GM21390 (cell line): ENCODE results near the gene MAP7D1.
A peak's percentile ranks its signal among the peaks of the same experiment; 100 is the strongest.

ENCODE experiments used
- ATAC-seq: cut with Tn5 transposase; IDR thresholded peaks from one replicate; pipeline ENCODE4 v1.9.1; 2021; ENCODE audit not compliant: unreplicated experiment

MAP7D1 gene

DNA sequence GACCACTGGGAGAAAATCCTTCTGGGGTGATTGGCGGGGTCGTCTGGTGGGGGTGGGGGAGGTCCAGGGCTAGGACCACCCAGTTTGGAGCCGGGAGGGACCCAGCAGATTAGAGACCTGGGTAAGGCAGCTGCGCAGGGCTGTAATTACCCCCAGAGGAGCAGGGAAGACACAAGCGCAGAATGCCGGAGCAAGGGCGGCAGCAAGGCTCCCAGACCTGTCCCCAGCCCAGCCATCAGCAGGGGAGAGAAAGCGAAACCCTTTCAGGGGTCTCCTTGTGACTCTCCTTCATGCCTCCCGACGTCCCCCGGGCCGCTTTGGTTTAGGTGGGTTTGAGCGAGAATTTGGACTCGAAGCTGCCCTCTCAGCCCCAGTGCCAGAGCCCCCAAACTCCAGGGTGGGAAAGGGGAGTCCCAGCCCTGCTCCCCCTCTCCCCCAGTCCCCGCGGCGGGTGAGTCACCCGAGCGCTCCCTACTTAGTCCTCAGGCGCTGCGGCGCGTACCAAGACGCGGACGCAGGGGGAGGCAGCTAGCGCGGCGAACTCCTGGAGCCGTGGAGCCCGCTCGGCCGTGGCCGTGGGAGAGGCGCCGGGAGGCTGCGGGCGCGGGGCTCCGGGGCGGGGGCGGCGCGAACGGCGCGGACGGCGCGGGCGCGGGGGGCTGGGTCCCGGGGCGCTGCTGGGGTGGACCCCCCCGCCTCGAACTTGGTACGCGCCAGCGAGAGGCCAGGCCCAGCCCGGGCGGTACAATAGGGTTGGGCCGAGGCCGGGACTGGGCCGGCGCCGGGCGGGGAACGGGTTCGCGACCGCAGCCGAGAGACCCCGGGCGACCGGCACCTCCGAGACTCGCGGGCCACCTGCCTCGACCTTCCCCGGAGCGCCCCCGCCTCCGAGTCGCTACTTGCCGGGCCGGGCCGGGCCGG lies at the start of gene MAP7D1:
TSS of gene MAP7D1 (plus strand) at position 753 of the 921 bp plus-strand sequence. CDS start 258 bp downstream, outside the sequence.
- peak; percentile 55 for ATAC-seq

DNA sequence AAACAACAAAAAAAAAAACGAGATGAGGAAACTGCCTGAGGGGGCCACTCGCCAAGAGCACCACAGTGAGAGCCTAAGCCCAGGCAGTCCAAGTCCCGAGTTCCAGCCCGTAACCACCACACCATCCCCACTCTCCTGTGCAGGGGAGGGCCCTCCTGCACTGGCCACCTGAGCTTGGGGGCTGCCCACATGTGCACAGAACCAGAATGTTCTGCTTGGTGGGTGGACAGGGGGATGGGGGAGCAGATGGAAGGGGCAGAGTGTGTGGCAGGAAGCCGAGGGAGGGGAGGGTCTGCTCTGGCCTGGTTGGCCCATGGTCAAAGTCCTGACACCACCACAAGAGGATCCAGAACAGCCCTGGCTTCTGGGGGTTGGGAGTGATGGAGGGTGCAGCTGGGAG lies 49.7 kb upstream of the MAP7D1 start:
- no peak for ATAC-seq

DNA sequence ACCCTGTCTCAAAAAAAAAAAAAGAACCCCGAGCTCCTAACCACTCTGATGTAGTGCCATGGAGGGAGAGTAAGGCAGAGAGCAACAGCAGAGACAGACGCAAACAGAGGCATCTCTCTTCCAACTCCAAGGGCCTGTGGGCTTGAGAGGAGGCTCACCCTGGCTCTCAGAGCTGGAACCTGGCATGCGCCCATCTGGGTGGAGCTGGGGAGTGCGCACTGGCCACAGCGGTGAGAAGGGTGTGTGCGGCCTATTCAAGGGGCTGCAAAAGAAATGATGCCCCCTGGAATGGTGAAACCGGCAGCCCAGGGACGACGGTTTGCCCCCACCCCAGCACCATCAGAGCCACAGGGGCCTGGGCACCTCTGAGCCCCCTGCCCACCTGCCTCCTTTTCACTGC lies 48.6 kb upstream of the MAP7D1 start:
- ATAC-seq = no peak

DNA sequence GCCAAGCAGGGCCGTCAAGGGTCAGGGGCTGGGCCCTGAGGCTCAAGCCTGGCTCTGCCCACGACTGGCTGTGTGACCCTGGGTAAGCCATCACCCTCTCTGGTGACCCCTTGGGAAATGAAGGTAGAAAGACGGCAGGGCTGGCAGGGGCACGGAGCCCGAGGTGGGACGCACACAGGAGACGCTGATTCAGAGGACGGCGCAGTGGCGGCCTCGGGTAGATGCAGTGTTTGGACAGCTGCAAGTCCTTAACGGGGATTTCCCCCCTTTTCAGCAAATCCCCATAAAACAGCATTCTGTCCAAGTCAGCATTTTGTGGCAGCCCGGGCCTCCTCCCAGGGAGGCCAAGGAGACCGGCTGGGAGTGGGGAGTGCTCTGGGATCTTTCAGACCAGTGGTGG lies 47.6 kb upstream of the MAP7D1 start:
- no peak for ATAC-seq

DNA sequence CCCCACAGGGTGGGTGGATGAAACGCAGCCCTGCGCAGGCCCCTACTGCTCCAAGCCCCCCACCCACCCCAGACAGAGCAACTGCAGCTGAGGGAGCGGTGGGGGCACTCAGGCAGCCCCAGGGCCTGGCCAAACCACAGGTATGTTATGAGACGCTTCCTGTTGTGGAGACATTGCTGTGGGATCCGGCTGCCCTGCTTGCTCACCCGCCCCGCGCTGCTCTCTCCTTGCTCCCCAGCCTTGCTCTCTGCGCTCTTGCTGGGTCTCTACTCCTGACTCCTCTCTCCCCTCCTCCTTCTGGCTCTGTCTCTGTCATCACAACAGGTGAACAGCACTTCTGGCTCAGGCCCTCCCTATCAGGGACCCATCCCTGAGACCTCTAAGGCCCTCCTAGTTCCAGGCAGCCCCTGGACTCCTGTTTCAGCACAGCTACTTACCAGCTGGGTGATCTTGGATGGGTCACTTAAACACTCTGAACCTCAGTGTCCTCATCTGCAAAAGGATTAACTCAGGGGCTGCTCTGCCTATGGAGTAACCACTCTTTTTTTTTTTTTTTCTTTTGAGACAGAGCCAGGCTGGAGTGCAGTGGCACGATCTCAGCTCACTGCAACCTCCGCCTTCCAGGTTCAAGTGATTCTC lies 46.8 kb upstream of the MAP7D1 start:
- no peak for ATAC-seq

DNA sequence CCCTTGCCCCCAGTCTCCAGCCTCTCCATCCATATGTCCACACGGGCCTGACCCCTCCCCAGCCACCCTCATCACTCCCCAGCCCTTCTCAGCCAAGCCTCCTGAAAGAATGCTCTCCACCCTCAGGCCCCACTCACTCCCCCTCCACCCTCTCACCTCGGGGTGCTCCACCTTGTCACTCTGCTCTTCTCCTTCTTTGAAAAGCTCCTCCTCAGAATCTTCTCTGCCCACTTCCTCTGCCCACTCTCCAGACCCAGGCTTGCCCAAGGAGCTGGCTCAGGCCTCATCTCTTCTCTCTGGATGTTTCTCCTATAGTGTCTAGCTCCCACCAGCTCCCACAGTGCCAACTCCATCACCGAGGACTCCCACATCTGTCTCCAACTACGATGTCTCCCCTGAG lies 44.8 kb upstream of the MAP7D1 start:
- no peak for ATAC-seq

DNA sequence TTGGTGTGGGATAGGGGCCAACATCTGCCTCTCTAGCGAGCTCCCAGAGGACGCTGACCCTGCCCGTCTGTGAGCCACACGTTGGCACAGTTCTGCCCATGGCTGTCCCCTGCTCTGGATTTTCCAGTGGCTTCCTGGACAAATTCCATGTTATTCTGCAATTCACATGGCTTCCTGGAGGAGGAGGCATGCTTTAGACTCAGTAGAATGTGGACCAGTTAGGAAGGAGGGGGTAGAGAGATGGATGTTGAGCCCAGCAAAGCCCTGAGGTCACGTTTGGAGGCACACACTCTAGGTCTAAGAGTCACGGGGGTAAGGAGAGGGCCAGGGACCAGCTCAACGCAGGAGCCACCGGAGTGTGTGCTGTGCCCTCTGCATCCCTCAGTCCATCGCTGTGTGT lies 43.1 kb upstream of the MAP7D1 start:
- no peak for ATAC-seq

DNA sequence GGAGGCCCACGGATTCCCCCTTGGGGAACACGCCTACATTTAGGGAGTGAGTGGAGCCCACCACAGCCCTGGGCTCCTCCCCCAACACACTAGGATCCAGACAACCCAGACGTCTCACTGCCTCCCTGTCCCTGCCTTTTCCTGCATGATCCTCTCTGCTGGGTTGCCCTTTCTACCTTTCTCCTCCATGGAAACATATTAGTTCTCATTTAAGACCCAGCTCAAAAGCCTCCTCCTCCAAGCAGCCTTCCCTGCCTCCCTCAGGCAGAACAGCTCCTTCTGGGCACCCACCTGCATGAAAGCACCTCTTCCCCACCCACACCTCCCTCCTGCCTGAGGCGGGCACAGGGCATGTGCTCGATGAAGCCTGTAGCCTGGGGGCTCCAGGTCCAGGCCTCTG lies 41.6 kb upstream of the MAP7D1 start:
- ATAC-seq = no peak

DNA sequence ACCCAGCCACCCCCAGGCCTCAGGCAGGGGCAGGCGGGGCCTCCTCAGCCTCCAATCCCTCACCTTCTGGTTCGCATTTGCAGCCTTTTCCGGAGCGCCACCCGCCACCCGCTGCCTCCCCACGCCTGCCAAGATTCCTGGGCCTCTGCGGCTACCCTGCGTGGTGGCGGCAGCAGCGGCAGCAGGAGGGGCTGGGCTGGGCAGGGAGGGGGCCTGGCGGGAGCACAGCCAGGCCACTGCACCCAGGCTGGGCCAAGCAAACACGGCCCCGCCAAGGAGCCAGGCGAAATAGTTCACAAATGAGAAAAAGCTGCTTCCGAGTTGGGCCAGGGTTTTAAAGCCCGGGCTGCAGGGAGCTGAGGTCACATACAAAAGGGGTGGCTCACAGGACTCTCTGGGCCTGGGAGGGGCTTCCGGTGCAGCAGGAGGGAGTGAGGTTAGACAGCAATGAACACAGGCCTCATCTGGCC lies 40.7 kb upstream of the MAP7D1 start:
- ATAC-seq = no peak

DNA sequence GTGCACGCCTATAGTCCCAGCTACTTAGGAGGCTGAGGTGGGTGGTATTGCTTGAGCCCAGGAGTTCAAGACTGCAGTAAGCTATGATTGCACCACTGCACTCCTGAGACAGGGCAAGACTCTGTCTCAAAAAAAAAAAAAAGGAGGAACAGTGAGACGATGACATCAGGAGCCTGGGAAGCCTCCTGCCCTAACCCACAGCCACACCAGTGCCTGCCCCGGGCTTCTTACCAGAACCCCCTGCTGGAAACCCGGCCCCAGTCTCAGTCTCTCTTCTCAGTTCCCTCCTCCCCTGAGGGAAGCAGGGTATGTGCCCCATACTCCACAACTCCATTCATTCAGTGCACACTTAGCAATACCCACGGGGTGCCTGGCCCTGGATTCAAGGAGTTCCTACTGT lies 40.0 kb upstream of the MAP7D1 start:
- no peak for ATAC-seq

DNA sequence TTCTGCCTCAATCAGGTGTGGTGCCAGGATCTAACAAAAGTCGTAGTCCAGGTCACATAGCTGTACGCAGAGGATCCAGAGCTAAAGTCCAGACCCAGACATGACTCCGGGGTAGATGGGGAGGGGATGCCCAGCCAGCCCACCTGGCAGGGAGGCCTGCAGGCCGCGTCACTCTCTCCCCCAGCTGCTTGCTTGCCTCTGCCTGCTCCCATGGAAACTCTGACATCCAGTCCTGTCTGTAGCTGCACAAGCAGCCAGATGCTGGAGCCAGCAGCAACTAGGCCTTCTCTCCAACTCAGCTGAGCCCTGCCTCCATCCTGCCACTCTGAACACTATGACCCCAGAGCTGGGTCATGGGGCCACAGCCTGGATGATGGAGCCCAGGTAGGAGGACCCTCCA lies 39.1 kb upstream of the MAP7D1 start:
- no peak for ATAC-seq

DNA sequence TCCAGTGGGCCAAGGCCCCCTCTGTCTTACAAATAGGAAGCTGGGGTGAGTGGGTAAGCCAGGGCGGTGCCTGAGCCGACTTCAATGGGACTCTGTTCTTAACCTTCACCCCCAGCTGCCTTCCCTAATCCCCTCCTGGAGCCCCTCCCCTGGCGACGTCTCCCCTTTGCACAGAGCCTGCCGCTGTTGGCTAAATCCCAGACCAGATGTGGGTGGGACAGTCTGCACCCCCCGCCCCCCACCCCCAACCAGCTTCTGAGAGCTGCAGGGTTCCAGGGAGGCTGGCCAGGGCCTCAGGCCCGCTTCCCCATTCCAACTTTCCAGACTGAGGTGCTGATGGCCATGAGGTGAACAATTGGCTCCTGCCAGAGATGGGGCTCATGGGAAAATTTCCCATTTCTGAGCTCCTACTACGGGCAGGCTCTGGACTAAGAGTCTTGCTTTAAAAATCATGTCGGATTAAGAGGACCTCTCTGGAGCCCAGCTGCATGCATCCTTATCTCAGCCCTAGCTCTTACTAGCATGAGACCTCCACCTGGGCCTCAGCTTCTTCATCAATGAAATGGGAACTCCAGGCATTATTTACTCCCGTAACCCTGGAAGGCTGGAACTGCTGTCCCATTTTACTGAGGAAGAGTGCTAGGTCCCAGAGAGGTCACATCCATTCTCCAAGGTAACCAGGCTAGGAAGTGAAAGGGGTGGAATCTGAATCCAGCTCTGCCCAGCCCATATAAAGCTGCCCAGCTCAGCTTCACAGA lies 37.3 kb upstream of the MAP7D1 start:
- ATAC-seq = no peak

DNA sequence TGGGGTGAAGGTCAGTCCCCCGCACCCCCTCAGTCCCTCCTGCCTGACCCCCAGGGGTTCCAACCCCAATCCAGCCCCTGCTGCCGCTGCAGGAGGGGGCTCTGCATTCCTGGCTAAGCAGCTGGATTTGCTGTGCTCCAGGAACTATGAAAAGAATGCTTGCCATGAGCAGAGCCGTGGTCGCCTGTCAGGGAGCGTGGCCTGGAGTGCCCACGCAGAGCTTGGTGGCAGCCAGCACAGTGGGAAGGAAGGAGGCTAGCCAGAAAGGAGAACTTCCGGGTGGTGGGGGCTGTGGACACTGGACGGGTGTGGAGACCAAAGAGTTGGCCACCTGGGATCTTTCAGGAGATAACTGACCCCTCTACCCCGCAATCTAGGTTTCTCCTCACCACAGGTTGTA lies 36.5 kb upstream of the MAP7D1 start:
- no peak for ATAC-seq

DNA sequence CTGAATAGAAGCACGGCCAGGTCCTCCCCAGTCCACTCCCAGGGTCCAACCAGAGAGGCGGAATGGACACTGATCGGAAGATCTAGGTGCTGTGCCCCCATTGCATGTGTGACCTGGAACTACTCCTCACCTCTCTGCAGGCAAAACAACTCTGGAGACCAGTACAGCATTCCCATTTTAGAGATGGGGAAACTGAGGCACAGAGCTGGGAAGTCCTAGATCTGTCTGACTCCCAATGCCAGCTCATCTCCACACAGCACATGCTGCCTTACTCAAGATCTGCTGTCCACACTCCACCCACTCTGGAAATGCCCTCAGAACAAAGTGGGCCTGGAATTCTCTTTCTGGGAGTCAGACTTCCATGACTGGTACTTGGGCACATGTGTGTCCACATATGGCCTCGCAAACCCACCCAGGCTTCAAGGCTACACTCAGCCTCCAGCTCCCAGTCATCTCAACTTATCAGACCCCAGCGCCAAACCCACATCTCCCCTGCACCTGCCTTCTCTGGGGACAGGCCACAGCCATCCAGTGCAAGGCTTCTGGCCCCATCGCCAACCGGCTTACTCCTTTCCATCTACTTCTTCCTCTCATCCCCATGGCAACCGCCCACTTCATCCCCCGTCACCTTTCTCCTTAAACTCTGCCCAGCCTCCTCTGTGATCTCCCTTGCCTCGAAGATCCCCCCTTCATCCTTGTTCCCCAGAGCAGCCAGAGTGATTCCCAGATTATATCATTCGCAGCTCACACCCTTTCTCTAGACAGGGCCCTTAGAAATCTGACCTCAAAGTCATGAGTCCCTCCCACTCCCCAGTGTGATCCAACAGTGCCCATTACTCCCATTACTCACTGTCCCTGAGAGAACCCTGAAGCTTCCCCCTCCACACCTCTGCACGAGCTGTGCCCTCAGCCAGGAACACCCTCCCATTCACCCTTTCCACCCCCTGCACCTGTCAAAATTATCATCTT lies 33.6 kb upstream of the MAP7D1 start:
- no peak for ATAC-seq

DNA sequence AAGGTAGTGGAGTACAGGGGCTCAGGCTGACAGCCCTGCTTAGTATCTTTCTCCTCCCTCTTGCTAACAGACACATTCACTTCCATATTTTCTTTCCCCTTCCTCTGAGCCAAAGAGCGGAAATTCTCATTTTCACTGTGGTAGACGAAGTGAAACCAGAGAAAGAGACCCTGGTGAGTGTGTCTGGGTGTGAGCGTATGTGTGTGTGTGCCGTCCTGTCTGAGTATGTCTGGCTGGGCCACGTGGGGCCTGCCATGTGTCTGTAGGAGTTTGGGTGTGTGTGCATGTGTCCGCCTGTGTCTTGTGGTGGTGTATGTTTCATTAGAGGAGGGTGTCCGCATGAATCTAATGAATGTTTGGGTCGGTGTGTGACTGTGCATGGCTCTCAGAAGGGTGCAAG lies 32.6 kb upstream of the MAP7D1 start:
- no peak for ATAC-seq

DNA sequence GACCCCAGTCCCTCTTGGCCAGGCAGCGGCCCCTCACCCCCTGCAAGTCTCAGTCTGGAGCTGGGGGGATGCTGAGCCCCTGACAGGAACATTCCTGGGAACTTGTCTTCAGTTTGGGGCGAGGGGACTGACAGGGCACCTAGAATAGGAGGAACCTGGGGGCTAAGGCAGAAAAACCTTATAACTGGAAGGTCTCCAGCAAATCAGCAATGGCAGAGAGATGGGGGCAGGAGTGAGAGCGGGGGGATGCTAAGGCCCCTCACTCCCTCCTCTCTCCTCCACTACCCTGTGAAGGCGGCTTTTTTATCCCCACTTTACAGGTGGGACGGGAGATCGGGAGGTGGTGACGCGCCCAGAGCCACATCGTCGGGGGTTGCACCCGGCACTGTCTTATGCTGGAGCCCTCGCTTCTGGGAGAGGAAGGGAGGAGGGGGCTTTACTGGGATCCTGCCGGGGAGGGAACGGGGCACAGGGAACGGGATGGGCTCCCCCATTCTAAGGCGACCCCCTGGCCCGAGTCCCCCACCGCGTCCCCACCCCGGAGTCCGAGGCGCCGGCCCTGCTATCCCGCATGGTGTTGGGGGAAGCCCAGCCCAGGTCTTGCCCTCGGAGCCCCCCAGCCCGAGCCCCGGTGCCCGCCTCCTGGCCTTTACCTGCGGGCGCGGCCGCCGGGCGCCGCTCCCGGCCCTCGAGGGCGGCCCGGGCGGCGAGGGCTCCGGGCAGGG lies 31.4 kb upstream of the MAP7D1 start:
- ATAC-seq = no peak

DNA sequence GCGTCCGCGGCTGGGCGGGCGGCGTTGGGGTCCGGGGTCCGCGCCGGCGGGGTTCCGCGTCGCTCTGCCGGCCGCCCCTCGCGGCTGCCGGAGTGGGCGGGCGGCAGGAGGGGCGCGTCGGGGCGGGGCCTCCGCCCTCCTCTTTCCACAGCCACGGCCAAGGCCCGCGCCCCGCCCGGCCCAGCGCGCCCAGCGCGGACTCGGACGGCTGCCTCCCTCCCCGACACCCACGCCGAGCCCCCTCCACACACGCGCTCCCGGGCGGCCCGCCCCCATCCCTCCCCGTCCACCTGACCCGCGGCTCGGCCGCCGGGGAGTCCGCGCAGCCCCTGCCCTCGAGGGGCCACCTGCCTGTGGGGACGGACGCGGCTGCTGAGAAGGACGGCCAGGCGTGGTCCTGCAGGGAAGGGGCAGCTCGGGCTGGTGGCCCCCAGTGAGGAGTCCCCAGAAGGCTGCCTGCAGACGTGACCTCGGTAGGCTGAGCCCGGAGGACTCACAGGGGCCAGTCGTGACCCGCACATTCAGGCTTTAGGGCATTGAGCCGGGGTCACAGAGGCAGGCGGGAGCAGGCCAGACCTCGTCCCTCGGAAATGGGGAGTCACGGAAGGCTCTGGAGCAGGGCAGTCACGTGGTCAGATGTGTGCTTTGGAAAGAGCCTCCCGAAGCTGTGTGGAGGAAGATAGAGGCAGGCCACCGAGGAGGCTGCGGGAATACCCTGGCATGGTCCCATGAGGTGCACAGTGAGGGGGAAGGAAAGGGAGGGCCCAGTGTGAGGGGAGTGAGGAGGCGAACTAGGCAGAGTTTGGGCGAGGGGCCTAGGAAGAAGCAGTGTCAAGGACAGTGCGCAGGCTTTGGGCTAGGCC lies 30.6 kb upstream of the MAP7D1 start, which contains the start of gene COL8A2:
TSS of gene COL8A2 (minus strand) at position 94 of the 863 bp plus-strand sequence. CDS start 24,980 bp downstream, outside the sequence.
- no peak for ATAC-seq

DNA sequence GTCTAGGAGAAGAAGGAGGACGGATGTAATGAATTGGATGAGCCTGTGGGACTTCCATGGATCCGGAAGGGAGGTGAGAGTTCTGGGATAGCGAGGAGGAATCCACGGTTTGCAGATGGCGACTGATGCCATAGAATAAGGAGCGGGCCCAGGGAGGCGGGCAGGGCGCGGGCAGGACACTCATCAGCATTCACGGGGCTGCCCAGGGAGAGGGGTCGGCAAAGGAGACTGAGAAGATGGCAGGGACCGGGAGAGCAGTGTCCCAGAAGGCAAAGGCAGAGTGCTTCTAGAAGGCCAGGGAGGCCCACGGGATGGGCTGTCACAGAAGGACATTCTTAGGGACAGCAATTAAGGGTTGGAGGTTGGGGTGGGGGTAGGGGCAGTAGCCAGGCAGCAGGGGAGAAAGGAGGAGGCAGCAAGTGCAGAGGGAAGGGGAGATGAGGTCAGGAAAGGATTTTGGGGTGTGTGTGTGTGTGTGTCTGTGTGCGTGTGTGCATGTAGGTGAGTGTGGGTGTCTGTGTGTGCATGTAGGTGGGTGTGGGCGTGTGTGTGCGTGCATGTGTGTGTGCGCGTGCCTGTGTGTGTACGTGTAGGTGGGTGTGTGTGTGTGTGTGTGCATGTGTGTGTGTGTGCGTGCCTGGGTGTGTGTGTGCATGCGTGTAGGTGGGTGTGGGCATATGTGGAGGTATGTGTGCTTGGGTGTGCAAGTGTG lies 29.8 kb upstream of the MAP7D1 start:
- ATAC-seq = no peak
